ENCODE results near the gene SYNM.

The SYNM gene

DNA sequence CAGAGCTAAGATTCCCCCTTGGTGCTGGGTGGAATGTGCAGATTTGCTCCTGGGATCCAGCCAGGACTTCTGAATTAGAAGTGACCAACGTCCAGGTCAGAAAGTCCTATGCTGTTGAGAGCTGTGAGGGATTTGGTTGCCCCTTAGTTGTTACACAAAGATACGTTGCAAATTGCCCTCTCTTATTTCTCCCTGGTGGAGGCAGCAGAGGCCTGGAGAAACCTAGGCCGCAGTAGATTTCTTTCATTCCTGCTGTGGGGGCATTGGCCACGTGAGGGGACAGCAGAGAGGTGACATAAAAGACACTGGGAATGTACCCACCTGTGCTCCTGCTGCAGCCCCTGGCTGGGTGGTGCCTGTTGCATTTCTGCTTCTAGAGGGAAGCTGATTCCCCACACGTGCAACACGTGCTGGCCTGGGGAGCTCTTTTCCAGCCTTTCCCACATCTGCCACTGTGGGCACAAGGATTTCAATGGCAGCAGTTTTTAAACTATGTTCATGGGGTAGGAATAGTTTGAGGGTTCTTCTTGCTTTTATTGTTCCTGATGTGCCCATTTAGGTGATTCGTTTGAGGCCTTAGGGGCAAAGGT, 65.7 kb downstream of the SYNM start:
- Histone ChIP-seq H3K27me3 (ENCODE audit: control insufficient read depth, insufficient read depth, low read length) (no peaks in the 10 kb centered on the region), H3K9me3 (ENCODE audit: control insufficient read depth, insufficient read depth, low read length) (no peaks in the 10 kb centered on the region), H3K4me1 (ENCODE audit: control insufficient read depth, insufficient read depth, low read length) (no peaks in the 10 kb centered on the region), H3K36me3 (ENCODE audit: control insufficient read depth, insufficient read depth, low read length) (peaks cover 20% of the 10 kb centered on the region; the same call in 1 of the 2 replicates), H3K9ac (ENCODE audit: low read depth, low read length) (no peak overlapping the region), H3K27ac (ENCODE audit: low read depth, low read length) (no peak overlapping the region), H3K4me3 (ENCODE audit: low read depth, low read length) (no peak overlapping the region)

DNA sequence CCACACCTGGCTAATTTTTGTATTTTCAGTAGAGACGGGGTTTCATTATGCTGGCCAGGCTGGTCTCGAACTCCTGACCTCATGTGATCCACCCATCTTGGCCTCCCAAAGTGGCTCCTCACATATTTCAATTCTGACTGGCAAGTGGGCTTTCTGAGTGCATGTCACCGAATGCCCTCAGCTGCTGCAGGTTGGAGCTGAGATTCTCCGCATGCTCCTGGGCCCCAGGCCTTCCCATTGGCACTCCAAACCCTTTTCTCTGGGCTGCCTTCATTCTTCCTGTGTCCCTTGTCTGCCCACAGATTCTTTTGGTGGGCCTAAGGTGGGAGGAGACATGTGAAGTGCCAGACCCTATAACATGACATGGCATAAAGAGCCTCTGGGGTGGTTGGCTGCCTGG, 67.3 kb downstream of the SYNM start:
- Histone ChIP-seq H3K27me3 (ENCODE audit: control insufficient read depth, insufficient read depth, low read length) (no peaks in the 10 kb centered on the region), H3K9me3 (ENCODE audit: control insufficient read depth, insufficient read depth, low read length) (no peaks in the 10 kb centered on the region), H3K4me1 (ENCODE audit: control insufficient read depth, insufficient read depth, low read length) (no peaks in the 10 kb centered on the region), H3K9ac (ENCODE audit: low read depth, low read length) (no peak overlapping the region), H3K36me3 (ENCODE audit: control insufficient read depth, insufficient read depth, low read length) (peaks cover 19% of the 10 kb centered on the region; the same call in 1 of the 2 replicates), H3K4me3 (ENCODE audit: low read depth, low read length) (no peak overlapping the region), H3K27ac (ENCODE audit: low read depth, low read length) (no peak overlapping the region)

DNA sequence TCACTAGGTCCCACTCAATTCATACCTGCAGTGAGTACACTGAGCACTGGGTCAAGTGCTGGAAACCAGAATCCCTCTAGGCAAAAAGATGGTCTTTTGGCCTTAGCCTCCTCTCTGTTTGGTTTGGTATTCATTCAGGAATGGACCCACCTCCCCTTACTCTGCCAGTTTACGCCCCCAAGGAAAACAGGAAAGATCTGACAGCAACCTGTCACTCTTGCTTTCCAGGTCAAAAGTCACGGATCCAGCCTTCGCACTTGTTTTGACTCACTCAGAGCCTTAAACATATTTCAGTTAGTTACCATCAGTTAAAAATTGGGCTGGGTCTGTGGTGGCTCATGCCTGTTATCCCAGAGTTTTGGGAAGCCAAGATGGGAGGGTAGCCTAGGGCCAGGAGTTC, 68.1 kb downstream of the SYNM start:
- Histone ChIP-seq H3K4me1 (ENCODE audit: control insufficient read depth, insufficient read depth, low read length) (no peaks in the 10 kb centered on the region), H3K36me3 (ENCODE audit: control insufficient read depth, insufficient read depth, low read length) (peaks cover 15% of the 10 kb centered on the region; the same call in 1 of the 2 replicates), H3K9me3 (ENCODE audit: control insufficient read depth, insufficient read depth, low read length) (no peaks in the 10 kb centered on the region), H3K4me3 (ENCODE audit: low read depth, low read length) (no peak overlapping the region), H3K9ac (ENCODE audit: low read depth, low read length) (no peak overlapping the region), H3K27ac (ENCODE audit: low read depth, low read length) (no peak overlapping the region), H3K27me3 (ENCODE audit: control insufficient read depth, insufficient read depth, low read length) (no peaks in the 10 kb centered on the region)

DNA sequence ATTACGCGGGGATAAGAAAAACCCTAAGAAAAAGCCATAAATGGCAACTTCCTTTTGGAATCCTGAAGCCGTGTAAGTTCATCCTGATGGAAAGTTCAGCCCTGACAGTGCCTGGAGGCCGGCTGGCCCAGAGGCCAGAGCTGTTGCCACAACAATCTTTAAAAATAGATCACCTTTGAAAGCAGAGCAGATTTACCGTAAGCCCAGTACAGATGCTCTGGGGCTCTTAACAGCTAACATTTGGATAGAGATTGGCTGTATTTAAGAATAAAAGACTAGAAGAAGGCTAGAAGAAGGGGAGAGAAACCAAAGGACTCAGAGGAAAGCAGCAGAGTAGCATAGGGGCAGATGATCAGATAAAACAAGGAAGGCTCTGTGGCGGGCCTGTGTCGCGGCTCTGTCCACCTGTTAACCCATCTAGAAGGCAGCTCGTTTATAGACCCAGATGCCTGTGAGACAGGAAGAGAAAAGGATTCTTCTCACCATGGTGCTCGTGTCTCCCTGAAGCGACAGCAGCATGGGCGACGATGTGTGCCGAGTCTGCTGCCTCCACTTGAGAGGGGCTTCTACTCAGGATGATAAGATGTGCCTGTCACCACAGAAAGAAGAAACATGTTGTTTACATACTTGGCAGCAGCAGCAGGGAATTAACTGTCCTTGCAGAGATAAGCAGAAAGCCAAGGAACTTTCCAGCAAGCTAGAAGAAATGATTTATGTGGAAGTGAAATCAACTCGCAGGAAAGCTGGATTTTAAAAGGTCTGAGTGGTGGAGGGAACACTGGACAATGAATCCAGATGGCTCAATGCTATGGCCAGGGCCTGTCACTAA, 69.9 kb downstream of the SYNM start:
- Histone ChIP-seq H3K4me3 (ENCODE audit: low read depth, low read length) (no peak overlapping the region), H3K4me1 (ENCODE audit: control insufficient read depth, insufficient read depth, low read length) (no peaks in the 10 kb centered on the region), H3K27me3 (ENCODE audit: control insufficient read depth, insufficient read depth, low read length) (no peaks in the 10 kb centered on the region), H3K27ac (ENCODE audit: low read depth, low read length) (no peak overlapping the region), H3K9ac (ENCODE audit: low read depth, low read length) (no peak overlapping the region), H3K36me3 (ENCODE audit: control insufficient read depth, insufficient read depth, low read length) (peaks cover 10% of the 10 kb centered on the region; the same call in 1 of the 2 replicates), H3K9me3 (ENCODE audit: control insufficient read depth, insufficient read depth, low read length) (no peaks in the 10 kb centered on the region)

DNA sequence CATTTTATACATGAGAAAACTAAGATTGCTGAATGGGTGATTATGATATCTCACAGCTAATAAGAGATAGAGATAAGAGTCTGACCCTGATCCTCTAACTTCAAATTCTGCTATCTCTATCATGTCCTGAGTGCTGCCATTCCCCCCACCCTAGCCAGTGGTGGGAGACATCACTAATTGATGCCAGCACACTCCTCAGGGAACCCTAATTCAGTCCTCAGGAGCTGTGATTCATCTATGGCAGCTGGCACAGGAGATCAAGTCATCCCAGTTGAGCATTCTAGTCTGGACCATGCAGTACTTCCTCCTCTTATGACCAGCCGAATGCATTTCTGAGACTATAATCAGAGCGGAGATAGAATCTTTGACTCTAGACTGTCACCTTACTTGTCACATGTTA, 71.9 kb downstream of the SYNM start:
- no peaks in the 10 kb centered on the region for H3K9me3 ChIP-seq (ENCODE audit: control insufficient read depth, insufficient read depth, low read length)
- H3K4me3 ChIP-seq (ENCODE audit: low read depth, low read length), result no peak overlapping the region
- H3K27me3 ChIP-seq (ENCODE audit: control insufficient read depth, insufficient read depth, low read length), result no peaks in the 10 kb centered on the region
- no peak overlapping the region for H3K27ac ChIP-seq (ENCODE audit: low read depth, low read length)
- peaks cover 5% of the 10 kb centered on the region; the same call in 1 of the 2 replicates for H3K4me1 ChIP-seq (ENCODE audit: control insufficient read depth, insufficient read depth, low read length)
- H3K9ac ChIP-seq (ENCODE audit: low read depth, low read length), result no peak overlapping the region
- H3K36me3 ChIP-seq (ENCODE audit: control insufficient read depth, insufficient read depth, low read length), result peaks cover 5% of the 10 kb centered on the region; the same call in 1 of the 2 replicates

DNA sequence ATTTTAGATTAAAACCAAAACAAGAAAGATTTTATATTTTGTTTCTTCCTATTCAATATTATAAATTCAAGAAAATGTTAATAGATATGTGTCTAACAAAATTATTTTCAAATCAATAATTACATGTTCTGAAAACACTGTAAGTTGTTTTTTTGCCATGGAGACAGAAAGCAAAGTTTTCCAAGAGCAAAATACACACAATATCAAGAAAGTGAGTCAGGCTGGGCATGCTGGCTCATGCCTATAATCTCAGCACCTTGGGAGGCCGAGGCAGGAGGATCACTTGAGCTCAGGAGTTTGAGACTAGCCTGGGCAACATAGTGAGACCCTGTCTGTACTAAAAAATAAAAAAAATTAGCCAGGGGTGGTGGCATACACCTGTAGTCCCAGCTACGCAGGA, 72.8 kb downstream of the SYNM start:
- Histone ChIP-seq H3K4me3 (ENCODE audit: low read depth, low read length) (no peak overlapping the region), H3K27me3 (ENCODE audit: control insufficient read depth, insufficient read depth, low read length) (no peaks in the 10 kb centered on the region), H3K27ac (ENCODE audit: low read depth, low read length) (no peak overlapping the region), H3K4me1 (ENCODE audit: control insufficient read depth, insufficient read depth, low read length) (peaks cover 5% of the 10 kb centered on the region; the same call in 1 of the 2 replicates), H3K9ac (ENCODE audit: low read depth, low read length) (no peak overlapping the region), H3K9me3 (ENCODE audit: control insufficient read depth, insufficient read depth, low read length) (no peaks in the 10 kb centered on the region), H3K36me3 (ENCODE audit: control insufficient read depth, insufficient read depth, low read length) (peaks cover 5% of the 10 kb centered on the region; the same call in 1 of the 2 replicates)

DNA sequence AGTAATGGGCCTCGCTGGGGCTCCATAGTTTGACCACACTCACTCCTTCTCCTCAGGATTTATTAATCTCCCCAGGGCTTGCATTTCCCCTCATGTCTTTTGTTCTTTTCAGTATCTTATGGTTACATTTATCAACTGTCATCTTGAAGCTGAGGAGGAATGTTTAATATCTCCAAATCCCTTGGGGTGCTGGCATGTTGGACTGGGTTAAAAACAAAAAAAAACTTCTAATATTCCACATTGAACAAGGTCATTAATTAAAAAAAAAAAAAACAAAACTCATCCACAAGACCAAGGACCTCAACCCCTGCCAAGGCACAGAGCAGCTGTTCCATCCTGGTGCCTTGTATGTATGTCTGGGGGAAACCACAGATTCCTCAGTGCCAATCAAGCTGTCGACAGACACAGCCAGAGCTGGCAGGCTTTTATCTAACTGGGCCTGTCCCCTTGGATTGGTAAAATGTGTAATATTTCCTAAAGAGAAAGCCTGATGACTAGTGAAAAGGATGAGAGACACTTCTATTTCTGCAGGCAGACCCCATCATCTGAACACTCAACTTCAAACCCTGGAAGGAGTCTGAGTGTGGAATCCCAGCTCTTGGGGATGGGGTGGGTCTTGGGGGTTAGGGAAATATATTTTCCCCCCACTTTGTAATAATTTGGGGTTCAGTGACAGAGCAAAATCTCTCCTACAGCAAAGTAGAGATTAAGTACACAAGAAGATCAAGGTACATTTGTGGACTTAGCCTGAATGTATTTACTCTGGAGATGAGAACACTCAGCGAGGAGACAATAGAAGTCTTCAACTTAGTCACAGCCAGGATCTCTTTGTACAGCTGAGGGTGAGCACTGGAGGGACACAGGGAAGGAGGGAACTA, 75.4 kb downstream of the SYNM start:
- Histone ChIP-seq H3K36me3 (ENCODE audit: control insufficient read depth, insufficient read depth, low read length) (no peaks in the 10 kb centered on the region), H3K4me3 (ENCODE audit: low read depth, low read length) (no peak overlapping the region), H3K27me3 (ENCODE audit: control insufficient read depth, insufficient read depth, low read length) (no peaks in the 10 kb centered on the region), H3K27ac (ENCODE audit: low read depth, low read length) (no peak overlapping the region), H3K9ac (ENCODE audit: low read depth, low read length) (no peak overlapping the region), H3K4me1 (ENCODE audit: control insufficient read depth, insufficient read depth, low read length) (peaks cover 8% of the 10 kb centered on the region; the same call in 1 of the 2 replicates), H3K9me3 (ENCODE audit: control insufficient read depth, insufficient read depth, low read length) (no peaks in the 10 kb centered on the region)

DNA sequence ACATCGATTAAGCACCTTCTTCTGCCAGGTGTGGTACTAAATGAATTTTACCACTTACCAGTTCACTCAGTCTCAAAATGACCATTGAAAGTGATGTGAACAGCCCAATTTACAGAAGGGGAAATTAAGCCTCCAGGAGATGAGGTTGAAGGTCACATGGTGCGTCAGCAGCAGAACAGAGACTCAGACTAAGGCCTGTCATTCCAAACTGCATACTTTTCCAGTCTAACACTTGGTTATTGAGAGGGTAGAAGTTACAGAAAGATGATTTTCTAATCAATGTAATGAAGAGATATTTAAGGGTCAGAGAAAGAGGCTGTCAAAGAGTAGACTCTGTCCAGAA, 76.1 kb downstream of the SYNM start:
- Histone ChIP-seq H3K9me3 (ENCODE audit: control insufficient read depth, insufficient read depth, low read length) (no peaks in the 10 kb centered on the region), H3K27me3 (ENCODE audit: control insufficient read depth, insufficient read depth, low read length) (no peaks in the 10 kb centered on the region), H3K4me1 (ENCODE audit: control insufficient read depth, insufficient read depth, low read length) (peaks cover 8% of the 10 kb centered on the region; the same call in 1 of the 2 replicates), H3K36me3 (ENCODE audit: control insufficient read depth, insufficient read depth, low read length) (no peaks in the 10 kb centered on the region), H3K4me3 (ENCODE audit: low read depth, low read length) (no peak overlapping the region), H3K27ac (ENCODE audit: low read depth, low read length) (no peak overlapping the region), H3K9ac (ENCODE audit: low read depth, low read length) (no peak overlapping the region)

DNA sequence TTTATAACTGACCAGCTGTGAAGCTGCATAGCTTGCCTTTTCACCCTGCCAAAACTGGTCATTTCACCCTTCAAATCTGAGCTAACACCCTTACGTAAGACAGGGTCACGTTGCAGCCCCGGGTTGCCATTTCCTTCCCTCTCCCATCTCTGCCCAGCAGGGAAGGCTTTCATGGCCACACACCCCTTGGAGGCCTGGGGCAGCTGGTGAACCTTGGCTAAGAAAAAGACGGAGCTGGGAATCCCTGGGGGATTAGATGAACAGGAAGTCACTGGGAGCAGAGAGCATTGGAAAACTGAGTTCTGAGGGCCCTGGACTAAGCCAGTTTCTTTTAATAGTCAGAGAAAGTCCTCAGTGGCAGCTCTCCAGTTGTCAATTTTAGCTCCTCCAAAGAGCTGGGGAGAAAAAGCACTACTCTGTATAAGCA, 76.7 kb downstream of the SYNM start:
- Histone ChIP-seq H3K27me3 (ENCODE audit: control insufficient read depth, insufficient read depth, low read length) (no peaks in the 10 kb centered on the region), H3K36me3 (ENCODE audit: control insufficient read depth, insufficient read depth, low read length) (no peaks in the 10 kb centered on the region), H3K9me3 (ENCODE audit: control insufficient read depth, insufficient read depth, low read length) (no peaks in the 10 kb centered on the region), H3K27ac (ENCODE audit: low read depth, low read length) (no peak overlapping the region), H3K9ac (ENCODE audit: low read depth, low read length) (no peak overlapping the region), H3K4me1 (ENCODE audit: control insufficient read depth, insufficient read depth, low read length) (peaks cover 8% of the 10 kb centered on the region; the same call in 1 of the 2 replicates), H3K4me3 (ENCODE audit: low read depth, low read length) (no peak overlapping the region)

DNA sequence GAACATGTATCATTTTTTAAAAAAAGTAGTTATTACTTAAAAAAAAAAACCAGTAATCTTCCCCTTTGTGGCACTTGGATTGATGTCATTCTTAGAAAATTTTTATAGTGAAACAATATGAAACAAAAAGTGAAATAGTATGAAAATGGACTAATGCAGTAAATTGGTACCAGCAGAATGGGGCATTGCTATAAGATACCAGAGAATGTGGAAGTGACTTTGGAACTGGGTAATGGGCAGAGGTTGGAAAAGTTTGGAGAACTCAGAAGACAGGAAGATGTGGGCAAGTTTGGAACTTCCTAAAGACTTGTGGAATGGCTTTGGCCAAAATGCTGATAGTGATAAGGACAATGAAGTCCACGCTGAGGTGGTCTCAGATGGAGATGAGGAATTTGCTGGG, 77.9 kb downstream of the SYNM start:
- no peaks in the 10 kb centered on the region for H3K27me3 ChIP-seq (ENCODE audit: control insufficient read depth, insufficient read depth, low read length)
- no peaks in the 10 kb centered on the region for H3K36me3 ChIP-seq (ENCODE audit: control insufficient read depth, insufficient read depth, low read length)
- no peak overlapping the region for H3K27ac ChIP-seq (ENCODE audit: low read depth, low read length)
- H3K4me1 ChIP-seq (ENCODE audit: control insufficient read depth, insufficient read depth, low read length), result peaks cover 8% of the 10 kb centered on the region; the same call in 1 of the 2 replicates
- H3K9me3 ChIP-seq (ENCODE audit: control insufficient read depth, insufficient read depth, low read length), result no peaks in the 10 kb centered on the region
- H3K9ac ChIP-seq (ENCODE audit: low read depth, low read length), result no peak overlapping the region
- no peak overlapping the region for H3K4me3 ChIP-seq (ENCODE audit: low read depth, low read length)

Measured in HUES48 (cell line).